Panc1 (cell line): ENCODE measurements around the gene TMPRSS5. TPM values are rescaled to one million over a fixed set of nuclear protein-coding genes. Genes with fewer than 3 reads are reported as not detected.

Source experiments
- ATAC-seq: fragments of 200-7000 bp; cut with Tn5 transposase; 2 replicates; pipeline ENCODE4 v1.9.1; 2020; ENCODE audit warnings: mild to moderate bottlenecking, moderate library complexity
- BruUV-seq: library from RNA; stranded (reverse); fragments of 400-500 nt; replicated peaks from 2 replicates; lab custom pipeline; 2021; lab: Mats Ljungman, UMichigan
- CTCF ChIA-PET: fragments of 300-600 bp; sonication (Branson Sonifier 250); formaldehyde crosslinking; loops from one replicate; lab custom pipeline; 2022; ENCODE audit warnings: antibody characterized with exemption; lab: Charles Lee
- POLR2A ChIA-PET: fragments of 300-600 bp; sonication (Branson Sonifier 250); formaldehyde crosslinking; loops from one replicate; lab custom pipeline; 2022; ENCODE audit warnings: antibody characterized with exemption; lab: Charles Lee
- DNase-seq: peaks from one replicate; pipeline ENCODE4 v3.0.0-alpha.2; 2010; ENCODE audit warnings: low read depth, low spot score
- H3K27ac ChIP-seq: 2 replicates; pipeline ENCODE4 v1.5.1; 2011; ENCODE audit warnings: mild to moderate bottlenecking, low read length, inconsistent platforms
- H3K27me3 ChIP-seq: fragments of 200-500 bp; sonication (Bioruptor generic); 2 replicates; pipeline ENCODE4 v1.6.0; 2014; ENCODE audit warnings: low read length, inconsistent platforms; ENCODE audit not compliant: control insufficient read depth, insufficient read depth
- H3K36me3 ChIP-seq: fragments of 200-500 bp; sonication (Bioruptor generic); 2 replicates; pipeline ENCODE4 v1.5.1; 2014; ENCODE audit warnings: inconsistent platforms, mild to moderate bottlenecking, low read length, moderate library complexity; ENCODE audit not compliant: control insufficient read depth, insufficient read depth
- H3K4me1 ChIP-seq: 2 replicates; pipeline ENCODE4 v1.5.1; 2011; ENCODE audit warnings: inconsistent platforms, mild to moderate bottlenecking, low read length, moderate library complexity; ENCODE audit not compliant: control insufficient read depth, insufficient read depth
- H3K4me3 ChIP-seq, 2 experiments: 2 replicates each; pipeline ENCODE4 v1.5.1; 2011 to 2012; ENCODE audit warnings: low read depth in 2 of 2, low read length in 2 of 2, mild to moderate bottlenecking in 2 of 2, inconsistent platforms in 1 of 2, moderate library complexity in 1 of 2
- H3K9me3 ChIP-seq: fragments of 200-500 bp; sonication (Bioruptor generic); 2 replicates; pipeline ENCODE4 v1.5.1; 2014; ENCODE audit warnings: low read depth, mild to moderate bottlenecking, inconsistent platforms, low read length, moderate library complexity; ENCODE audit not compliant: control insufficient read depth, insufficient read depth
- CTCF ChIP-seq: fragments of 450-650 bp; IDR thresholded peaks from 2 replicates; pipeline ENCODE4 v1.5.1; 2017; ENCODE audit warnings: mild to moderate bottlenecking
- POLR2AphosphoS5 ChIP-seq: IDR thresholded peaks from 2 replicates; pipeline ENCODE4 v1.6.1; 2012; ENCODE audit warnings: mild to moderate bottlenecking, low read depth, low read length, moderate library complexity
- REST ChIP-seq, 2 experiments: IDR thresholded peaks; 2 replicates each; pipeline ENCODE4 v1.6.1; 2011 to 2012; ENCODE audit warnings: low read depth in 2 of 2, control low read depth in 1 of 2, low read length in 1 of 2, mild to moderate bottlenecking in 1 of 2, moderate library complexity in 1 of 2; ENCODE audit not compliant: insufficient read depth in 1 of 2
- SIN3A ChIP-seq: IDR thresholded peaks from 2 replicates; pipeline ENCODE4 v1.6.1; 2012; ENCODE audit warnings: low read depth, mild to moderate bottlenecking, low read length, moderate library complexity, borderline replicate concordance; ENCODE audit not compliant: insufficient read depth
- TCF7L2 ChIP-seq: IDR thresholded peaks from 2 replicates; pipeline ENCODE4 v1.6.1; 2011; ENCODE audit warnings: mild to moderate bottlenecking, low read depth, low read length, inconsistent platforms
- in situ Hi-C: cut with HindIII; loops from 2 replicates; pipeline ENCODE4 v1.10.0; 2016; ENCODE audit warnings: low sequenced_read_pairs, low pct_unique_long_range_greater_than_20kb
- intact Hi-C: fragments of 100-400 bp; cut with micrococcal nuclease; formaldehyde crosslinking; loops from one replicate; pipeline ENCODE4 v1.10.0; 2022; ENCODE audit not compliant: unreplicated experiment
- total RNA-seq: library from RNA; stranded (reverse); gene quantifications from one replicate; pipeline ENCODE4 v1.2.1, GENCODE V29; 2021; ENCODE audit not compliant: unreplicated experiment

Gene TMPRSS5
- total RNA-seq, 1 experiment from 2014 or later, result 0.85 TPM

DNA sequence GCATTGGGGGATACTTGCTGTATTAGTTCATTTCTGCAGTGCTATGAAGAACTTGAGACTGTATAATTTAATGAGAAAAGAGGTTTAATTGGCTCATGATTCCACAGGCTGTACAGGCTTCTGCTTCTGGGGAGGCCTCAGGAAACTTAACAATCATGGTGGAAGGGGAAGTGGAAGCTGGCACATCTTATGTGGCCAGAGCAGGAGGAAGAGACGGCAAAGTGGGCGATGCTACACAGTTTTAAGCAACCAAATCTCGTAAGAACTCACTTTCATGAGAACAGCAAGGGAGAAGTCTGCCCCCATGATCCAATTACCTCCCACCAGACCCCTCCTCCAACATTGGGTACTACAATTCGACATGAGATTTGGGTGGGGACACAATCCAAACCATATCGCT, 55.1 kb downstream of the TMPRSS5 start:
- in situ Hi-C loops, result no loop called here
- no peaks in the 10 kb centered on the region for H3K4me1 ChIP-seq
- no peaks in the 10 kb centered on the region for H3K9me3 ChIP-seq
- ChIA-PET CTCF (no interaction called here), POLR2A (no interaction called here)
- no peak overlapping the region for H3K27ac ChIP-seq
- DNase-seq (no peak), ATAC-seq (no peak)
- intact Hi-C loops, result no loop called here
- no peaks in the 10 kb centered on the region for H3K36me3 ChIP-seq
- H3K4me3 ChIP-seq, result no peak overlapping the region
- no peak for TF ChIP-seq CTCF
- TF ChIP-seq TCF7L2, result no peak
- no peak for TF ChIP-seq POLR2AphosphoS5
- no peak for TF ChIP-seq SIN3A
- TF ChIP-seq REST (IDR thresholded peaks at IDR 0.05; ENCODE audit: insufficient read depth in 1 of 2, low read depth in 2 of 2, low read length in 1 of 2), result no peak
- BruUV-seq, result no TSS peak
- H3K27me3 ChIP-seq, result no peaks in the 10 kb centered on the region

- Histone ChIP-seq H3K27me3 (no peaks in the 10 kb centered on the region), H3K9me3 (no peaks in the 10 kb centered on the region), H3K4me3 (no peak overlapping the region), H3K27ac (no peak overlapping the region), H3K36me3 (no peaks in the 10 kb centered on the region), H3K4me1 (no peaks in the 10 kb centered on the region)
- TF ChIP-seq TCF7L2, result no peak
- TF ChIP-seq POLR2AphosphoS5, result no peak
- no peak for TF ChIP-seq SIN3A
- TF ChIP-seq REST (IDR thresholded peaks at IDR 0.05; ENCODE audit: insufficient read depth in 1 of 2, low read depth in 2 of 2, low read length in 1 of 2), result no peak
- TF ChIP-seq CTCF, result no peak
- DNase-seq, result no peak
- no TSS peak for BruUV-seq
- no peak for ATAC-seq
- POLR2A ChIA-PET, result no interaction called here
- CTCF ChIA-PET, result no interaction called here
- in situ Hi-C loops (no loop called here), intact Hi-C loops (no loop called here)
Observed at GRCh38 chr11:113649311-113649710, 56.8 kb downstream of the TMPRSS5 start.
